Choroid plexus epithelial cell (primary cell): ENCODE measurements around the gene PGS1.

Source experiments
- DNase-seq: peaks from one replicate; pipeline ENCODE4 v3.0.0-alpha.2; 2010; ENCODE audit warnings: low read depth
- H3K4me3 ChIP-seq: 2 replicates; pipeline ENCODE4 v1.5.1; 2011; ENCODE audit warnings: low read depth, mild to moderate bottlenecking, control low read depth, low read length, moderate library complexity
- TF ChIP-seq, protein P1 (sequence below): conservative IDR thresholded peaks from 2 replicates; pipeline ENCODE4 v1.5.1; 2011; ENCODE audit warnings: low read depth, mild to moderate bottlenecking, control low read depth, inconsistent platforms, low read length, moderate library complexity

The PGS1 gene

GRCh38 chr17:78379131-78379491 lies 662 bp downstream of the PGS1 start:
- TF ChIP-seq, protein P1, sequence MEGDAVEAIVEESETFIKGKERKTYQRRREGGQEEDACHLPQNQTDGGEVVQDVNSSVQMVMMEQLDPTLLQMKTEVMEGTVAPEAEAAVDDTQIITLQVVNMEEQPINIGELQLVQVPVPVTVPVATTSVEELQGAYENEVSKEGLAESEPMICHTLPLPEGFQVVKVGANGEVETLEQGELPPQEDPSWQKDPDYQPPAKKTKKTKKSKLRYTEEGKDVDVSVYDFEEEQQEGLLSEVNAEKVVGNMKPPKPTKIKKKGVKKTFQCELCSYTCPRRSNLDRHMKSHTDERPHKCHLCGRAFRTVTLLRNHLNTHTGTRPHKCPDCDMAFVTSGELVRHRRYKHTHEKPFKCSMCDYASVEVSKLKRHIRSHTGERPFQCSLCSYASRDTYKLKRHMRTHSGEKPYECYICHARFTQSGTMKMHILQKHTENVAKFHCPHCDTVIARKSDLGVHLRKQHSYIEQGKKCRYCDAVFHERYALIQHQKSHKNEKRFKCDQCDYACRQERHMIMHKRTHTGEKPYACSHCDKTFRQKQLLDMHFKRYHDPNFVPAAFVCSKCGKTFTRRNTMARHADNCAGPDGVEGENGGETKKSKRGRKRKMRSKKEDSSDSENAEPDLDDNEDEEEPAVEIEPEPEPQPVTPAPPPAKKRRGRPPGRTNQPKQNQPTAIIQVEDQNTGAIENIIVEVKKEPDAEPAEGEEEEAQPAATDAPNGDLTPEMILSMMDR: no peak
- peak overlapping the region; percentile 91 for H3K4me3 ChIP-seq
- DNase-seq: peak; percentile 92

GRCh38 chr17:78380370-78380769 lies 1.9 kb downstream of the PGS1 start:
- TF ChIP-seq, protein P1: no peak
- H3K4me3 ChIP-seq: no peak overlapping the region

GRCh38 chr17:78381601-78382232 lies 3.3 kb downstream of the PGS1 start:
- DNase-seq: no peak
- H3K4me3 ChIP-seq: no peak overlapping the region
- TF ChIP-seq, protein P1: no peak

More at GRCh38 chr17:78380370-78380769, 1.9 kb downstream of the PGS1 start:
- no peak for DNase-seq

- peak; percentile 99 for DNase-seq
- TF ChIP-seq, protein P1: peak; percentile 1
- H3K4me3 ChIP-seq: no peak overlapping the region
These were observed 5.4 kb downstream of the PGS1 start for GRCh38 chr17:78383725-78384471.

- no peak overlapping the region for H3K4me3 ChIP-seq
- TF ChIP-seq, protein P1: no peak
- DNase-seq: no peak
These were observed 6.2 kb downstream of the PGS1 start for GRCh38 chr17:78384479-78385175.

DNA sequence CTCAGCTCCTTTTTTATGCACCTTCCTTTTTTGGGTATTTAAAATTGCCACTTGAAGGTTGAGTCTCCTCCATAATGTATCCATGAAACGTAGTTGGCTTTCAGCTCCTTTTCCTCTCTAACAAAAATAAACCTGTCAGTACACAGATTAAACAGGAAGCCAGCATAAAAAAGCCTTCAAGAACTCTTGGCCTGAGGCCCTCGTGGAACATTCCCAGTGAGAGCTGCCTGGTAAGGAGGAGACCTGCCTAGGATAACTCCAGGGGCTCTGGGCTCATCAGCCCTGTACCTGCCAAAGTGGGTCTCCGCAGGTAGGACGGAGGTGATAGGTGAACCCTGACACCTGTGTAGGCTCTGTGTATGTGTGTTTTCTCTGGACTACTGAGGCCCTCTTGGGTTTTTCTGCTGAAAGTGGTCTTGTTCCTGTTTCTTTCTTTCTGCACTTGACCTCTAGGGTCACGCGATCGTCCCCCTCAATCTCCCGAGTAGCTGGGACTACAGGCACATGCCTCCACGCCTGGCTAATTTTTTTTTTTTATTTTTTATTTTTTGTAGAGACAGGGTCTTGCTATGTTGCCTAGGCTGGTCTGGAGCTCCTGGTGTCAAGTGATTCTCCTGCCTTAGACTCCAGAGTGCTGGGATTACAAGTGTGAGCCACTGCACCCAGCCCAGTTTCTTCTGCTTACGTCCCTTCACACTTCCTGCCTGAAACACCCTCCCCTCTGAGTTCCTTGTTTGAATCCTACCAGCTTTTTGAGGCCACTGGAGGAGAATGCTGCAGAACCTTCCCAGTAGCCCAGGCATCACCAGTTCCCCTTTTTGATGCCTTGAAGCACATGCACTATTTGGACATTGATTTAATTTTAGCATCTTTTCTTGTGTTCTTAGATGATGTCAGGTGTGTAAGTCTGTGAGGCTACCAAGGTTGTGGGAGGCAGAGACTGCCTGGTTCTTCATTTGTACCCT lies 9.8 kb downstream of the PGS1 start:
- H3K4me3 ChIP-seq: no peak overlapping the region
- TF ChIP-seq, protein P1: no peak
- peak; percentile 60 for DNase-seq
